NCI-H510A treated with DMSO at 0.1 percent for 48 hours (cell line): ENCODE results near the gene SNX2.

Experiments used
- DNase-seq: peaks from one replicate; lab custom pipeline; 2025; lab: John Stamatoyannopoulos, UW

SNX2 gene

GRCh38 chr5:122772446-122772845 is 2.4 kb upstream of the SNX2 start:
- DNase-seq, result no peak

- no peak for DNase-seq
These were observed 1.3 kb upstream of the SNX2 start for GRCh38 chr5:122773619-122774018.

GRCh38 chr5:122774519-122774860 is 390 bp upstream of the SNX2 start:
- DNase-seq, result no peak

GRCh38 chr5:122775550-122776542 is 966 bp downstream of the SNX2 start:
- no peak for DNase-seq

GRCh38 chr5:122778157-122778556 is 3.3 kb downstream of the SNX2 start:
- no peak for DNase-seq

GRCh38 chr5:122779451-122779850 is 4.6 kb downstream of the SNX2 start:
- no peak for DNase-seq

- no peak for DNase-seq
These were observed 5.4 kb downstream of the SNX2 start for GRCh38 chr5:122780296-122780695.

GRCh38 chr5:122781465-122781864 is 6.6 kb downstream of the SNX2 start:
- no peak for DNase-seq

- DNase-seq, result no peak
These were observed 10.4 kb downstream of the SNX2 start for GRCh38 chr5:122785294-122785693.

GRCh38 chr5:122788371-122788770 is 13.5 kb downstream of the SNX2 start:
- DNase-seq, result no peak

- DNase-seq, result no peak
These were observed 14.1 kb downstream of the SNX2 start for GRCh38 chr5:122788996-122789395.

GRCh38 chr5:122789461-122790171 is 14.7 kb downstream of the SNX2 start:
- no peak for DNase-seq

GRCh38 chr5:122790354-122791103 is 15.6 kb downstream of the SNX2 start:
- DNase-seq, result no peak

GRCh38 chr5:122805481-122805880 is 30.6 kb downstream of the SNX2 start:
- DNase-seq, result no peak

GRCh38 chr5:122810405-122810804 is 35.5 kb downstream of the SNX2 start:
- DNase-seq, result no peak

GRCh38 chr5:122815218-122815767 is 40.4 kb downstream of the SNX2 start:
- DNase-seq, result no peak

- DNase-seq, result no peak
These were observed 41.9 kb downstream of the SNX2 start for GRCh38 chr5:122816756-122817155.

- DNase-seq, result no peak
These were observed 57.1 kb downstream of the SNX2 start for GRCh38 chr5:122831984-122832383.

- DNase-seq, result no peak
These were observed 60.8 kb downstream of the SNX2 start for GRCh38 chr5:122835681-122836080.

- DNase-seq, result no peak
These were observed 62.1 kb downstream of the SNX2 start for GRCh38 chr5:122836947-122837346.

- no peak for DNase-seq
These were observed 64.9 kb downstream of the SNX2 start for GRCh38 chr5:122839731-122840130.

GRCh38 chr5:122842016-122842580 is 67.2 kb downstream of the SNX2 start:
- no peak for DNase-seq
